Liver (tissue), 3 donors: ENCODE measurements around the gene SLC12A7.

Experiments
- ATF3 ChIP-seq: IDR thresholded peaks from 2 replicates; pipeline ENCODE4 v1.6.1; 2016; ENCODE audit warnings: antibody characterized with exemption
- FOXA1 ChIP-seq: IDR thresholded peaks from 2 replicates; pipeline ENCODE4 v1.6.1; 2016; ENCODE audit warnings: antibody characterized with exemption
- GABPA ChIP-seq, 2 donors: IDR thresholded peaks in 1 of 2; conservative IDR thresholded peaks in 1 of 2; 2 replicates each; pipeline ENCODE4 v1.6.1; 2016; ENCODE audit warnings: antibody characterized with exemption in 2 of 2, mild to moderate bottlenecking in 1 of 2, moderate library complexity in 1 of 2
- HNF4A ChIP-seq, 2 donors: conservative IDR thresholded peaks; 2 replicates each; pipeline ENCODE4 v1.6.1; 2016; ENCODE audit warnings: antibody characterized with exemption in 2 of 2, mild to moderate bottlenecking in 2 of 2
- NR2F2 ChIP-seq: IDR thresholded peaks from 2 replicates; pipeline ENCODE4 v1.6.1; 2016; ENCODE audit warnings: antibody characterized with exemption
- RAD21 ChIP-seq, 2 donors: IDR thresholded peaks; 2 replicates each; pipeline ENCODE4 v1.6.1; 2016; ENCODE audit warnings: antibody characterized with exemption in 2 of 2, mild to moderate bottlenecking in 2 of 2
- TF ChIP-seq, protein P1 (sequence below): fragments of 150-350 bp; IDR thresholded peaks from 2 replicates; pipeline ENCODE4 v1.5.1; 2017; ENCODE audit warnings: improper control_type of control experiment, low read depth, low read length; ENCODE audit not compliant: missing input control
- TF ChIP-seq, protein P2 (sequence below): IDR thresholded peaks from 2 replicates; pipeline ENCODE4 v1.6.1; 2016; ENCODE audit warnings: antibody characterized with exemption, mild to moderate bottlenecking
- donor health status: healthy.
- donor health status: healthy.

DNA sequence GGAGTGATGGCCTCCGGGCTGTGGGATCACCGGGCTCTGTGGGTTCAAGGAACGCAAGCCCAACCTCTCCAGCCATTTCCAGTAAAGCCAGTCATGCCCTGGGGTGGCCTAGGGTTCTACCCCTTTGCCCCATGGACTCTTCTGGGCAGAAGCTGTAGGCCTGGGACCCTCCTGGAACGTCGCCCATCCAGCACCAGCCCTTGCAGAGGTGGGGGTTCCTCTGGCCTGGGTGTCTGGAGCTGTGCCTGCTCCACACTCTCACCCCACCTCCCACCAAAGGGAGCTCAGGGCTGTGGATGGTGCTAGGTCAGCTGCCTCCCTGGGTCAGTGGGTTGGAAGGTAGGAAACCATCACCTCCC lies 1.4 kb upstream of the SLC12A7 start:
- TF ChIP-seq, protein P1, sequence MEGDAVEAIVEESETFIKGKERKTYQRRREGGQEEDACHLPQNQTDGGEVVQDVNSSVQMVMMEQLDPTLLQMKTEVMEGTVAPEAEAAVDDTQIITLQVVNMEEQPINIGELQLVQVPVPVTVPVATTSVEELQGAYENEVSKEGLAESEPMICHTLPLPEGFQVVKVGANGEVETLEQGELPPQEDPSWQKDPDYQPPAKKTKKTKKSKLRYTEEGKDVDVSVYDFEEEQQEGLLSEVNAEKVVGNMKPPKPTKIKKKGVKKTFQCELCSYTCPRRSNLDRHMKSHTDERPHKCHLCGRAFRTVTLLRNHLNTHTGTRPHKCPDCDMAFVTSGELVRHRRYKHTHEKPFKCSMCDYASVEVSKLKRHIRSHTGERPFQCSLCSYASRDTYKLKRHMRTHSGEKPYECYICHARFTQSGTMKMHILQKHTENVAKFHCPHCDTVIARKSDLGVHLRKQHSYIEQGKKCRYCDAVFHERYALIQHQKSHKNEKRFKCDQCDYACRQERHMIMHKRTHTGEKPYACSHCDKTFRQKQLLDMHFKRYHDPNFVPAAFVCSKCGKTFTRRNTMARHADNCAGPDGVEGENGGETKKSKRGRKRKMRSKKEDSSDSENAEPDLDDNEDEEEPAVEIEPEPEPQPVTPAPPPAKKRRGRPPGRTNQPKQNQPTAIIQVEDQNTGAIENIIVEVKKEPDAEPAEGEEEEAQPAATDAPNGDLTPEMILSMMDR = no peak
- TF ChIP-seq, protein P2, sequence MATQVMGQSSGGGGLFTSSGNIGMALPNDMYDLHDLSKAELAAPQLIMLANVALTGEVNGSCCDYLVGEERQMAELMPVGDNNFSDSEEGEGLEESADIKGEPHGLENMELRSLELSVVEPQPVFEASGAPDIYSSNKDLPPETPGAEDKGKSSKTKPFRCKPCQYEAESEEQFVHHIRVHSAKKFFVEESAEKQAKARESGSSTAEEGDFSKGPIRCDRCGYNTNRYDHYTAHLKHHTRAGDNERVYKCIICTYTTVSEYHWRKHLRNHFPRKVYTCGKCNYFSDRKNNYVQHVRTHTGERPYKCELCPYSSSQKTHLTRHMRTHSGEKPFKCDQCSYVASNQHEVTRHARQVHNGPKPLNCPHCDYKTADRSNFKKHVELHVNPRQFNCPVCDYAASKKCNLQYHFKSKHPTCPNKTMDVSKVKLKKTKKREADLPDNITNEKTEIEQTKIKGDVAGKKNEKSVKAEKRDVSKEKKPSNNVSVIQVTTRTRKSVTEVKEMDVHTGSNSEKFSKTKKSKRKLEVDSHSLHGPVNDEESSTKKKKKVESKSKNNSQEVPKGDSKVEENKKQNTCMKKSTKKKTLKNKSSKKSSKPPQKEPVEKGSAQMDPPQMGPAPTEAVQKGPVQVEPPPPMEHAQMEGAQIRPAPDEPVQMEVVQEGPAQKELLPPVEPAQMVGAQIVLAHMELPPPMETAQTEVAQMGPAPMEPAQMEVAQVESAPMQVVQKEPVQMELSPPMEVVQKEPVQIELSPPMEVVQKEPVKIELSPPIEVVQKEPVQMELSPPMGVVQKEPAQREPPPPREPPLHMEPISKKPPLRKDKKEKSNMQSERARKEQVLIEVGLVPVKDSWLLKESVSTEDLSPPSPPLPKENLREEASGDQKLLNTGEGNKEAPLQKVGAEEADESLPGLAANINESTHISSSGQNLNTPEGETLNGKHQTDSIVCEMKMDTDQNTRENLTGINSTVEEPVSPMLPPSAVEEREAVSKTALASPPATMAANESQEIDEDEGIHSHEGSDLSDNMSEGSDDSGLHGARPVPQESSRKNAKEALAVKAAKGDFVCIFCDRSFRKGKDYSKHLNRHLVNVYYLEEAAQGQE = no peak
- TF ChIP-seq ATF3 (no peak), FOXA1 (no peak), HNF4A (conservative IDR thresholded peaks at IDR 0.05) (no peak), RAD21 (IDR thresholded peaks at IDR 0.05) (no peak), NR2F2 (no peak), GABPA (IDR thresholded peaks at IDR 0.05 in 1 of 2, conservative IDR thresholded peaks at IDR 0.05 in 1 of 2) (no peak)
